Measurements from ENCODE around the gene CMC1.

GRCh38 chr3:28280781-28281180 lies 39.4 kb downstream of the CMC1 start:
- no peak for TF ChIP-seq CTCF (IDR thresholded peaks at IDR 0.05; ENCODE audit: borderline replicate concordance, extremely low read depth, low read length, poor library complexity, severe bottlenecking)
- TF ChIP-seq EZH2 (IDR thresholded peaks at IDR 0.05; ENCODE audit: borderline replicate concordance, low read depth, low read length, severe bottlenecking): no peak
